ENCODE data around the gene SCG3.

GRCh38 chr15:51688863-51689262 lies 7.6 kb downstream of the SCG3 start:
- TF ChIP-seq POLR2AphosphoS5 (IDR thresholded peaks at IDR 0.05; ENCODE audit: low read depth, low read length) (no peak), SPI1 (IDR thresholded peaks at IDR 0.05; ENCODE audit: low read depth, low read length) (no peak), POLR2A (IDR thresholded peaks at IDR 0.05; ENCODE audit: low read depth, low read length) (no peak), TAF1 (IDR thresholded peaks at IDR 0.05; ENCODE audit: low read depth, low read length) (no peak), PAX5 (IDR thresholded peaks at IDR 0.05; ENCODE audit: insufficient read depth, low read length, severe bottlenecking) (no peak), POU2F2 (IDR thresholded peaks at IDR 0.05; ENCODE audit: low read depth, low read length) (no peak)

Data from GM12891 (cell line).